Stimulated activated CD4-positive, alpha-beta T cell treated with anti-CD3 and anti-CD28 coated beads, Interleukin-1b, Interleukin-23, amount 100 ng/mL, for 1 hour (primary cell): Measurements from ENCODE around the gene TRIM56.
"Not testable (repeated sequence)": the region's sequence is repeated elsewhere in the genome, so short reads cannot be mapped to it uniquely, and the experiment has no call there.

Experiments used
- DNase-seq, 2 donors: peaks; one replicate each; pipeline ENCODE4 v3.0.0-alpha.2; 2020; ENCODE audit warnings: low read depth in 2 of 2

The TRIM56 gene

DNA sequence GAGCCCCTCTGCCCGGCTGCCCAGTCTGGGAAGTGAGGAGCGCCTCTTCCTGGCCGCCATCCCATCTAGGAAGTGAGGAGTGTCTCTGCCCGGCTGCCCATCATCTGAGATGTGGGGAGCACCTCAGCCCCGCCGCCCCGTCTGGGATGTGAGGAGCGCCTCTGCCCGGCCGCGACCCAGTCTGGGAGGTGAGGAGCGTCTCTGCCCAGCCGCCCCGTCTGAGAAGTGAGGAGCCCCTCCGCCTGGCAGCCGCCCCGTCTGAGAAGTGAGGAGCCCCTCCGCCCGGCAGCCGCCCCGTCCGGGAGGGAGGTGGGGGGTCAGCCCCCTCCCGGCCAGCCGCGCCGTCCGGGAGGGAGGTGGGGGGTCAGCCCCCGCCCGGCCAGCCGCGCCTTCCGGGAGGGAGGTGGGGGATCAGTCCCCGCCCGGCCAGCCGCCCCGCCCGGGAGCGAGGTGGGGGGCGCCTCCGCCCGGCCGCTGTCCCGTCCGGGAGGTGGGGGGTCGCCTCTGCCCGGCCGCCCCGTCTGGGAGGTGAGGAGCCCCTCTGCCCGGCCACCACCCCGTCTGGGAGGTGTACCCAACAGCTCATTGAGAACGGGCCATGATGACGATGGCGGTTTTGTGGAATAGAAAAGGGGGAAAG is 7.1 kb downstream of the TRIM56 start:
- not testable (repeated sequence) for DNase-seq

DNA sequence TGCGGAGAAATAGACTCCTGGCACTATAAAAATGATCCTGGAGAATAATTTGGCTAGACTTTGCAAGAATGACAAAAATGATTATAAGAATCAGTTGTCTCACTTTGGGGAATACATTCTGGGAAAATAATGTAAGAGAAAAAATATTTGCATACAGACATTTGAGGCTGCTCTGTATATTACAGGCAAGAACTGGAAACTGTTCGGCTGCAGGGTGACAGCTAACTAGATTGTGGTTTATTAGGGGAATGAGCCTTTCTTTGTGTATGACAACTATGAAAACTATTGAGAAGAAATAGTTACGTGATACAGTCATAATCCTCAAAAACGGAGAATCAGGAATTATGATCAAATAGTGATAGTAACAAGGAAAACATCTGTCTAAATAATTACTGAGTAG is 8.6 kb downstream of the TRIM56 start:
- no peak for DNase-seq

DNA sequence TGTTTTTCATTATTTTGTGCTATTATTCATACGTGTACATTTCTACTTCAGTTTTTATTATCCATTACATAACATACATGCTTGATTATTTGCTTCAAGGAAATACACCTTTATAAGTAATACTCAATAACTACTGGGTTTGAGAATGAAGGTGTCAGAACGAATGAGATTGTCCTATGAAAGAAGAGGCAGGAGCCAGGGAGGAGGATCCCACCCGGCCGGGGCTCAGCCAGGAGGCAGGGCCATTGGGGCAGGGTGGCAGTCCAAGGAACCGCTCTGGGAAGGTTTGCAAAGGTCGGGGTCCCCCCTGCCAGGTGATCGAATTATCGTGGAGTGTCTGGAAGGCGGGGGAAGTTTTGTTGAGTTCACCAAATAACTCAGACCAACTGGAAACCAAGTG is 9.1 kb downstream of the TRIM56 start:
- DNase-seq = no peak

DNA sequence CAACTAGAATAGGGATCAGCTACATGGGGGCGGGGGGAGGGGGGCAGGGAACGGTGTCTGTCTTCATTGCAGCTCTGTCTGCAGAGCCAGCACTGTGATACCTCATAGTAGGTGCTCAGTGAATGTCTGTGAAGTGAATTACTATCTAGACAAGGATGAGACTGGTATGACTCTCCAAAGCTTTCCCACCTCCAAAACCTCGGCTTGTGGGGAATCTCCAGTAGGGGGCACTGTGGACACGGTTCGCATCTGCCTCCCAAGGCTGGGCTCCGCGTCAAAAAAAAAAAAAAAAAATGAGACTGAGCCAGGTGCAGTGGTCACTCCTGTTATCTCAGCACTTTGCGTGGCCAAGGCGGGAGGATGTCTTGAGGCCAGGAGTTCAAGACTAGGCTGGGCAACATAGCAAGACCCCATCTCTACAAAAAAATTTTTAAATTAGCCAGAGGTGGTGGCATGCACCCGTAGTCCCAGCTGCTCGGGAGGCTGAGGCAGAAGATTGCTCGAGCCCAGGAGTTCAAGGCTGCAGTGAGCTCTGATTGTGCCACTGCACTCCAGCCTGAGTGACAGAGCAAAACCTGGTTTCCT is 9.6 kb downstream of the TRIM56 start:
- DNase-seq = no peak

DNA sequence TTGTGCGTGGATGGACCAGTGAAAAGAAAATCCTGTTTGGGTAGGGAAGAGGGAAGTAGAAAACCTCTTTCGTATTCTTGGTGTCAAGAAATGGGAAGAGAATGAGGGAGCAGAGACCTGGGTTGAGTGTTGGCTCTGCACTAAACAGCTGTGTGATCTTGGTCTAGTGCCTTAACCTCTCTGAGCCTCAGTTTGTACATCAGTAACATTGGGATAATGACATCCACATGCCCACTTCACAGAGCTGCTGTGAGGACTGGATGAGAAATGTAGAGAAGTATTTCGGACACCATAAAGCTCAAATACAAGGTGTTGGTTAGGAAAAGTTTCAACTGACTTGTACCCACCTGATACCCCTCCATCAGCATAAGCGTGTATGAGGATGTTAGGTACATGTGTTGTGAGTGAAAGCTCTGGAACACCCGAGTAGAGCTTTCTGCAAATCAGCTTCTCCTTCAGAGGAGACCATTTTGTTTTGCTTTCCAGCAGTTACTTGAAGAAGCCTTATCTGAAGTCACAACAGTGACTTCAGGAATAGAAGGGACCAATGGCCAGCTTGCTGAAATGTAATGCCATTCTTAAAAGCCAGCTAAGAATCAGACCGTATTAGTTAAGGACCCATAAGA is 11.2 kb downstream of the TRIM56 start:
- DNase-seq = no peak

DNA sequence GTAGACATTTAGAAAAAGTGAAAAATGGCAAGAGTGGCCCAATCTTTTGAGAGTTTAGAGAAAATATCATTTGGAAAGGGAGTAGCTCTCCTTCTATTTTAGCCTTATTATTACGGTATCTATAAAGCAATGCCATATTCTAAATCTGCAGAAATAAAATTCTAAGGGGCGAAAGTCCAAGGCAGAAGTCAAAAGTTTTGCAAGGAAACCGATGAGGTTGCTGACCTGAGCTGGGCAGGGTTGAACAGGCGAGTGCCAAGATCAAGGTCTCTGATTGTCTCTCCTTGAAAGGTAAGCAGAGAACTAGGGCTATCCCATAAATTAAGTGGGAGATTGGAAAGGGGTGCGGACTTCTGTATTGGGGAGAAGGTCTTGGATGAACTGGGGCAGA is 11.7 kb downstream of the TRIM56 start:
- DNase-seq = no peak

DNA sequence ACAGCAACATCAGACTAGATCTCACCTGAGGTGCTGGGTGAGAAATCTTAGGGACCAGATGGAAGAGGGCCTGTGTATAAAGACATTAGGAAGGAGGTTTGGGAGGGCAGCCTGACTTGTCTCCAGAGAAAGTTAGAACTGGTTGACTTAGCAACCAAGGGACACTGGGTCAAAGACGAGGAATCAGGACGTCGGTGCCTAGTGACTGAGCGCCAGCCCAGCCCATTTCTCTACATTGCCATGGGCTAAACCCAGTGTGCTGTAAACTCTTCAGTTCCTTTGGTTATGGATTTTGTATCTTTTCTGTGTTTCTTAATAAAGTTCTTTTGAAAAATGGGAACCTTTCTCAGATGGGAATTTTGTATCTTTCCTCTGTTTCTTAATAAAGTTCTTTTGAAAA is 12.3 kb downstream of the TRIM56 start:
- no peak for DNase-seq

DNA sequence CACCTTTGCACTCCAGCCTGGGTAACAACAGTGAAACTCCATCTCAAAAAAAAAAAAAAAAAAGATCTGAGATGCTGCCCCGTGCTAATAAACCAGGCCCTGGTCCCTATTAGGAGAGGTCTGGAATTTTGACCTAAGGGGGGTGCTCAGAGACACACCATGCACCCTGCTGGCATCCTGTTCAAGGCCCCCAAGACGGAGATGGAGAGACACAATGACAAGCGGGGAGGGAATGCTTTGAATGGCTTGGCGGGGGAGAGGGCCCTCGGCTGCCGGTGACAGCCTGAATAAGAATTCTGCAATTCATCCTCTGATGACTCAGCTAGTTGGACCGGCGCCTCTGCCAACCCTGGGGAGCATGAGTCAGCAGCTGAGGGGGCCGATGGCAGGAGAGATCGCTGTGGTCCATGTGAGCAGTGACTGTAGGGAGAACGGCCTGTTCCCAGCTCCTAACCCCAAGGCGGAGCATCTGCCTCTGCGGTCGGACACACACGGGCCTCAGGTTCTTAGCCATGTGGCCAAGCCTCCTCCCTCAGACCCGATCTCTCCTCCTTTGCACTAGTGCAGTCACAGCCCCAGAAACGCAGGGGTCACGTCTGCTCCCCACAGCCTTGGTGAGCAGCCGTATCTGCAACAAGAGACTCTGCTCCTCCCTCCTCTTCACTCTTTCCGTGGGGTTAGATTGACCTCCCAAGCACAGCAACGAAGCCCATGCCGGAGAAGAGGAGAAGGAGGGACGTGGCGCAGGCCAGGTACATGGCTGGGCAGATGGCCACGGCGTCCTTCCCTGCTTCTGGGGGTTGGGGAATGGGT is 14.9 kb downstream of the TRIM56 start:
- no peak for DNase-seq

DNA sequence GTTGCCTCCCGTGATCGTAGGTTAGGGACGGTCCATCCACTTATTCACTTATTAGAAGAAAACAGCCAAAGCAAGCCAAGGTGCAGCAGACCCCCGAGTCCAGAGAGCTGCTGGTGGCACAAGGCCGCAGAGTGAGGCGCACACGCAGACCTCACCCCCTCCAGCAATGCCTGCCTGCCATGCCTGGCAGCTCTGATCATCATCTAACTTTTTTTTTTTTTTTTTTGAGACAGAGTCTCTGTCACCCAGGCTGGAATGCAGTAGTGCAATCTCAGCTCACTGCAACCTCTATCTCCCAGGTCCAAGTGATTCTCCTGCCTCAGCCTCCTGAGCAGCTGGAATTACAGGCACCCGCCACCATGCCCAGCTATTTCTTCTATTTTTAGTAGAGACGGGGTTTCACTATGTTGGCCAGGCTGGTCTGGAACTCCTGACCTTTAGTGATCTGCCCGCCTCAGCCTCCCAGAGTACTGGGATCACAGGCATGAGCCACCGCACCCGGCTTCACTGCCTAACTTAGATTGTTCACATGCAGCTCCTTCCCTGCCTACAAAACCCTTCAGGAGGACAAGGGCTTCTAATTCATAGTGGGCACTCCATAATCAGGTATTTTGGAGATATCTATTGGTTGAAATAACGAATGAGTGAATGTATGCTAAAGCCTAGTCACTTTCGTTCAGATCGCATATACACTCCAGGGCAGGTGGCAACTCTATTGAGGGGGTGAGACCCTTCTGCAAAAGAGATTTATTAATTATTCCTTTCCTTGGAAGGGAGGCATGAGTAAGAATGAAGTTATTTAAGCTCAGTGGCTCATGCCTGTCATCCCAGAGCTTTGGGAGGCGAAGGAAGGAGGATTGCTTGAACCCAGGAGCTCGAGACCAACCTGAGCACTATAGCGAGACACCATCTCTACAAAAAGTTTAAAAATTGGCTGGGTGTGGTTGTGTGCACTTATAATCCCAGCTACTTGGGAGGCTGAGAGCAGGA is 15.9 kb downstream of the TRIM56 start:
- DNase-seq = no peak

DNA sequence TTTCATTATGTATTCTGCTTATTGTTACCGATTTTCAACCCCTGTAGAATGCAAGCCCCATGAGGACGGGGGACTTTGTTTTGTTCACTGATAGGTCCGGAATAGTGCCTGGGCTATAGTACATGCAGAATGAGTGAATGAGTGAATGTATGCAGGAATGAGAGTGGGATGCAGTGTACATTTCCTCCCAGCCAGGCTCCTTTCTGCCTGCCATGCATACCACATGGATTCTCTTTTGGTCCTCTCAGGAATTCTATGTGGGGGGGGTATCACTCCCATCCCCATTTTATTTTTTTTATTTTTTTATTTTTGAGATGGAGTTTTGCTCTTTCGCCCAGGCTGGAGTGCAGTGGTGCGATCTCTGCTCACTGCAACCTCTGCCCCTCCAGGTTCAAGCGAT is 16.7 kb downstream of the TRIM56 start:
- DNase-seq = no peak

DNA sequence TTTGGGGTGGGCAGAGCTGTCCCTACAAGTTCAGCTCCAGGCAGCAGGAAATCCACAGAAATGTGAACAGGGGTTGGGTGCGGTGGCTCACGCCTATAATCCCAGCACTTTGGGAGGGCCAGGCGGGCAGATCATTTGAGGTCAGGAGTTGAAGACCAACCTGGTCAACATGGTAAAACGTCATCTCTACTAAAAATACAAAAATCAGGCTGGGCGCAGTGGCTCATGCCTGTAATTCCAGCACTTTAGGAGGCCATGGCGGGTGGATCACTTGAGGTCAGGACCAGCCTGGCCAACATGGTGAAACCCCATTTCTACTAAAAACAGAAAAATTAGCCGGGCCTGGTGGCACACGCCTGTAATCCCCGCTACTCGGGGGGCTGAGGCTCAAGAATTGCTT is 18.4 kb downstream of the TRIM56 start:
- DNase-seq = not testable (repeated sequence)

DNA sequence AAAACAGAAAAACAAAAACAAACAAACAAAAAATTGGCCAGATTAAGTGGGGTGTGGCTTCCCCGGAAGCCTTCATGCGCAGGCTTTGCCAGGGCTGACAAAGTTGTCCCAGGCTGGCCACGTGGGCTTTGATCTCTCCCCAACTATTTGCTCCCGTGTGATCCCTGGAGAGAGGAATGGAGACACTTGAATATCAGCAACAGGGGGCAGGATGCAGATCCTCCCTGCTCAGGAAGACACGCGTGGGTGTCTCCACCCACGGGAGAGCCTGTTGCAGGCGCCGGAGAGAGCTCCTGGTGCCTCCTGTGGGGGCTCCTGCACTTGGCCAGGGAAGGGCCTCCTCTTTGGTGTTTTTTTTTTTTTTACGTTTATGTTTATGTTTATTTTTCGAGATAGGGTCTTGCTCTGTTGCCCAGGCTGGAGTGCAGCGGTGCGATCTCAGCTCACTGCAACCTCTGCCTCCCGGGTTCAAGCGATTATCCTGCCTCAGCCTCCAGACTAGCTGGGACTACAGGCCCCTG is 19.0 kb downstream of the TRIM56 start:
- no peak for DNase-seq

DNA sequence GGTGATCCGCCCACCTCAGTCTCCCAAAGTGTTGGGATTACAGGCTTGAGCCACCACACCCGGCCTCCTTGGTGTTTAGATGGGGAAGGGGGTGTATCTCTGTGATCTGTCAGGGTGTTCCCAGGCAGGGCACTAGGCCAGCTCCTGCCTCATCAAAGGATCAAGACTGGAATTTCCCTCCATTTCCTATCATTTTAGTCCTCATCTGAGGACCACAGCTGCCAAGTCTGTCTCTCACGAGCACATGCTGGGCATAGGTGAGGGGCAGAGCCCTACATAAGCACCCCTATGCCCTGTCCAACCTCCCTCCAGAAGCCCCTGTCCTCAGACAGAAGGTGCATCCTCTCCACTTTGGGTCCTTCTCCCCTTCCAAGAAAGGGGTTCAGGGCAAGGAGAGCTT is 19.5 kb downstream of the TRIM56 start:
- no peak for DNase-seq

DNA sequence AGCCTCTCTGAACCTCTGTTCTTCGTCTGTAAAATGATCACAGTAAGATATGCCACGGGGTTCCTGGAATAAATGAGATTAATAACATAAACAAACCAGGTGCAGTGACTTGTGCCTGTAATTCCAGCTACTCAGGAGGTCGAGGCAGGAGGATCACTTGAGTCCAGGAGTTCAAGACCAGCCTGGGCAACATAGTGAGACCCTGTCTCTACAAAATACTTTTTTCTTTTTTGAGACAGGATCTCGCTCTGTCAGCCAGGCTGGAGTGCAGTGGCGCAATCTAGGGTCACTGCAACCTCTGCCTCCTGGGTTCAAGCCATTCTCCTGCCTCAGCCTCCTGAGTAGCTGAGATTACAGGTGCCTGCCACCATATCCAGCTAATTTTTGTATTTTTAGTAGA is 20.0 kb downstream of the TRIM56 start:
- DNase-seq = not testable (repeated sequence)

DNA sequence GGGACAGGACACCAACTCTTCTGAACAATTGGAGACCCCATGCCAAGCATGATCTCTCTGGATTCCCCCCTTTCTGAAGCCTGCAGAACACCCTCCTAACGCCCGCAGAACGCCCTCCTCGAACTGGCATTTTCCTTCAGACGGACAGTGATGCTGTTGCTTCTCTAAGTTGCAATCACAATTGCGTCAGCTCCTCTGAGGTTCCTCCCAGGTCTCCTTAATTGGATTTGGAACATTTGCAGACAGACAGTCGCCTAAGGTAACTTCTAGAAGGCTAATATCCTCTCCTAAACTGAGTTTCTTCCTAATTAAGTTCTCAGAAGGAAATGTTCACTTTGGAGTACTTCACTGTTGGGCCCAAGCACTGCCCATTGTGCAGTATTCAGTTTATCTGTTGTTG is 21.1 kb downstream of the TRIM56 start:
- no peak for DNase-seq

DNA sequence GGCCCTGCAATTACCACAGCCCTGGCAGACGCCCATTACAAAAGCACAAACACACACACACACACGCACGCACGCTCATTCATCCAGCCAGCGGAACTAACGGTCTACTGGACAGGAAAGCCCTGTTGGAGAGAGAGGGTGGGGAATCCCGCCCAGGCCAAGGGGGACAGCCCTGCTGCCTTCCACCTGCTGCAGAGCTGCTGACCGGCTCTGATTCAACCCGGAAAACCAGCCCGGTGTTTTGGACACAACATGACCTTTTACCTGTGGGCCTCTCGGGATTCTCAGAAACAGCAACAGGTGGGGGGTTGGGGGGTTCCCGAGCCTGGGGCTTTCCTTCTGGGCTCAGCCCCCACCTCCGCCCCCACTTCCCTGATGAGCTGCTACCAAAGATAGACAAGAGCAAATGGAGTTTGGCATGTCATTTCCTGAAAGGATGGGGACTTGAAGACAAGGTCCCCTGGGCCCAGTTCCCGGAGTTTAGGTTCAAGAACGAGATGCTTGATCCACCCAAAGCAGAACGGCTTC is 23.1 kb downstream of the TRIM56 start:
- DNase-seq = no peak

DNA sequence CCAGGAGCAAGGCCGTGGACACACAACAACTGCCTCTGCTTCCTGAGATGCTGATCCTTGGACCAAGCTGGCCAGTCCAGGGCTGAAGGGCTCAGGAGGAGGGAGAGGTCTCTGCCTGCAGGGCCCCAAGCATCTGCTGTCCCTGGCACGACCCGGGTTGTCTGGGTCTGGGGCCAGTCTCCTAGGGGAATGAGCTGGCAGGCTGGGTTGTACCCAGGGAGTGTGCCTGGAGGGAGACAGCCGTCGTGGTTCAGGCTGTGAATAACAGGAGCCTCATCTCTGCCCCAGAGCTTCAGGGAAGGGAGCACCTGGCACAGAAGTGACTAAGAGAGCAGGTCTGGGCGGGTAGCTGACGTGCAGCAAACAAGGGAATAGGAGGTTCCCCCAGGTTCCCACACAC is 23.7 kb downstream of the TRIM56 start:
- no peak for DNase-seq

DNA sequence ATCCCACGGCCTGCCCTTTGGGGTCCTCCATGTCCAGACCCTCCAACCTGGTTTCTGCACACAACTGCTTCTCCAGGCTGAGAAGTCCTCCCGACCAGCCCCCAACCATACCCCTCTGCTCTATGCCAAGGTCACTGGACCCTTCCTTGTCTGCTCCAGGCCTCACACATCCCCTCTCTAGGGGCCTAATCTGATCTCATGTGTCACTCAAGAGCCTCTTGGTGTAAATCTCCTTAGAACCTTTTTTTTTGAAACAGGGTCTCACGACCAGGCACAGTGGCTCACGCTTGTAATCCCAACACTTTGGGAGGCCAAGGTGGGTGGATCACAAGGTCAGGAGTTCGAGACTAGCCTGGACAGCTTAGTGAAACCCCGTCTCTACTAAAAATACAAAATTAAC is 24.1 kb downstream of the TRIM56 start:
- no peak for DNase-seq

DNA sequence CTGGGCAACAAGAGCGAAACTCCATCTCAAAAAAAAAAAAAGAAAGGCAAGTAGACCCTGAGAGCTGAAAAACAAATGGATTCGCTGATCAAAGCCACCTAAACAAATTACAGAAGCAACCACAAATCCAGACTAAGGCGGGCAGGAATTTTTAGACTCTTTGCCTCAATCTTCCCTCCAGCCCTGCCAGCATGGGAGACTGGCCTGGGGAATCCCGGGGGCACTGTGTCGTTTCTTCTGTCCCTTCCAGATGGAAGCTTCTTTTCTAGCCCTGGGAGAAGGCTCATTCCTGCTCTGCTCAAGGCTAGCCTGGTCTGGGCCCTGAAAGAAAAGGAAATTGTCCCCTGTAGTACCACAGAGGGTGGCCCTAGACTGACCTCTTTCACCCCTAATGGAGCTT is 26.0 kb downstream of the TRIM56 start:
- DNase-seq = no peak

DNA sequence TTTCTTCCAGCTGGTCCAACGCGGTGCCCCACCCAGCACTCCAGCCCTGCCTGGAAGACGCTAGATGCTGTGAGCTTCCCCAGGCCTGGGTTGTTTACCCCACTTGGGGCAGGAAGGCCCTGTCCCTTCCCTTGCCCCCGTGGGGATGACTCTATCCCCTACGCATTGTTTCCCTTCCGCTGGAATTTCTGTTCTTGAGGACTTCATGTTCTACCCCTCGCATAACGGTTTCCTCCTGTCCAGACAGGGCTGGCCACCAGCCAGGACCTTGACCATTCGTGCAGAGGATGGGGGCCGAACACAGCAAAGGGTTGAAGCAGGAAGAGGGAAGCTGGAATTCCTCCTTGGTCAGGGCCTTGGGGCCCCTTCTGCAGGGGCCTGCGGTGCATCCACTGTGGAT is 27.0 kb downstream of the TRIM56 start:
- no peak for DNase-seq

DNA sequence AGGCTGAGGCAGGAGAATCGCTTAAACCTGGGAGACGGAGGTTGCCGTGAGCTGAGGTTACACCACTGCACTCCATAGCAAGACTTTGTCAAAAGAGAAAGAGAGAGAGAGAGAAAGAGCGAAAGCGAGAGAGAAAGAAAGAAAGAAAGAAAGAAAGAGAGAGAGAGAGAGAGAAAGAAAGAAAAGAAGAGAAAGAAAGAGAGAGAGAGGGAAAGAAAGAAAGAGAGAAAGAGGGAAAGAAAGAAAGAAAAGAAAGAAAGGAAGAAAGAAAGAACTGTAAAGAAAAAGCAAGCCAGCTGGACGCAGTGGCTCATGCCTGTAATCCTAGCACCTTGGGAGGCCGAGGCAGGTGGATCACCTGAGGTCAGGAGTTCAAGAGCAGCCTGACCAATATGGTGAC is 27.9 kb downstream of the TRIM56 start:
- DNase-seq = not testable (repeated sequence)
